Activated CD4-positive, alpha-beta T cell treated with anti-CD3 and anti-CD28 coated beads, Interleukin-2, amount 10 ng/mL, durations not matched to agents 24 days and 14 days (primary cell): ENCODE data around the gene SYNPR. TPM values are rescaled to one million over a fixed set of nuclear protein-coding genes. Genes with fewer than 3 reads are reported as not detected.
"Not testable (repeated sequence)": the region's sequence is repeated elsewhere in the genome, so short reads cannot be mapped to it uniquely, and the experiment has no call there.

Source experiments
- DNase-seq: peaks from one replicate; pipeline ENCODE4 v3.0.0; 2022
- H3K27ac Mint-ChIP-seq: one replicate; pipeline ENCODE4 v1.8.0; 2022; ENCODE audit warnings: mild to moderate bottlenecking, mixed read lengths
- H3K27me3 Mint-ChIP-seq: one replicate; pipeline ENCODE4 v1.8.0; 2022; ENCODE audit warnings: mixed read lengths
- H3K36me3 Mint-ChIP-seq: one replicate; pipeline ENCODE4 v1.8.0; 2022; ENCODE audit warnings: low read depth, mild to moderate bottlenecking, mixed read lengths
- H3K4me1 Mint-ChIP-seq: one replicate; pipeline ENCODE4 v1.8.0; 2021; ENCODE audit warnings: mixed read lengths
- H3K4me3 Mint-ChIP-seq: one replicate; pipeline ENCODE4 v1.8.0; 2022; ENCODE audit warnings: mild to moderate bottlenecking, moderate library complexity, mixed read lengths
- H3K9me3 Mint-ChIP-seq: one replicate; pipeline ENCODE4 v1.8.0; 2021; ENCODE audit warnings: mixed read lengths
- intact Hi-C: fragments of 100-400 bp; cut with micrococcal nuclease; formaldehyde crosslinking; loops from one replicate; pipeline ENCODE4 v1.15.1; 2023
- total RNA-seq: library from RNA; stranded (reverse); gene quantifications from 2 replicates; pipeline ENCODE4 v1.2.3, GENCODE V29; 2022

Gene SYNPR
- total RNA-seq, 1 donor from 2014 or later = not detected

GRCh38 chr3:63631670-63632069, 353.6 kb downstream of the SYNPR start:
- Mint-ChIP-seq H3K9me3 (no peaks in the 10 kb centered on the region), H3K4me1 (no peaks in the 10 kb centered on the region), H3K36me3 (no peaks in the 10 kb centered on the region), H3K4me3 (no peak overlapping the region), H3K27ac (no peak overlapping the region), H3K27me3 (no peaks in the 10 kb centered on the region)
- intact Hi-C loops = no loop called here
- DNase-seq = no peak

- Mint-ChIP-seq H3K4me3 (no peak overlapping the region), H3K27ac (no peak overlapping the region), H3K4me1 (no peaks in the 10 kb centered on the region), H3K36me3 (no peaks in the 10 kb centered on the region), H3K9me3 (no peaks in the 10 kb centered on the region), H3K27me3 (no peaks in the 10 kb centered on the region)
- no peak for DNase-seq
- intact Hi-C loops = no loop called here
These were observed 357.1 kb downstream of the SYNPR start for GRCh38 chr3:63635186-63635585.

GRCh38 chr3:63639806-63640205, 361.7 kb downstream of the SYNPR start:
- H3K4me3 Mint-ChIP-seq = no peak overlapping the region
- intact Hi-C loops = no loop called here

GRCh38 chr3:63642488-63642887, 364.4 kb downstream of the SYNPR start:
- H3K9me3 Mint-ChIP-seq = no peaks in the 10 kb centered on the region
- no peaks in the 10 kb centered on the region for H3K27me3 Mint-ChIP-seq
- no peak overlapping the region for H3K4me3 Mint-ChIP-seq
- no peak overlapping the region for H3K27ac Mint-ChIP-seq
- H3K4me1 Mint-ChIP-seq = no peaks in the 10 kb centered on the region
- DNase-seq = no peak
- no peaks in the 10 kb centered on the region for H3K36me3 Mint-ChIP-seq
- intact Hi-C loops = no loop called here

More at GRCh38 chr3:63639806-63640205, 361.7 kb downstream of the SYNPR start:
- no peak for DNase-seq
- Mint-ChIP-seq H3K27me3 (no peaks in the 10 kb centered on the region), H3K36me3 (no peaks in the 10 kb centered on the region), H3K27ac (no peak overlapping the region), H3K9me3 (no peaks in the 10 kb centered on the region), H3K4me1 (no peaks in the 10 kb centered on the region)

GRCh38 chr3:63644212-63644797, 366.2 kb downstream of the SYNPR start:
- Mint-ChIP-seq H3K27ac (no peak overlapping the region), H3K36me3 (no peaks in the 10 kb centered on the region), H3K4me3 (no peak overlapping the region), H3K9me3 (no peaks in the 10 kb centered on the region), H3K27me3 (no peaks in the 10 kb centered on the region), H3K4me1 (no peaks in the 10 kb centered on the region)
- no peak for DNase-seq
- intact Hi-C loops = no loop called here

GRCh38 chr3:63644928-63645781, 367.0 kb downstream of the SYNPR start:
- H3K4me3 Mint-ChIP-seq, H3K4me1 Mint-ChIP-seq, DNase-seq, H3K27ac Mint-ChIP-seq, H3K9me3 Mint-ChIP-seq, intact Hi-C loops, H3K27me3 Mint-ChIP-seq, H3K36me3 Mint-ChIP-seq: not testable (repeated sequence)

GRCh38 chr3:63652066-63652725, 374.1 kb downstream of the SYNPR start, which contains the start of gene SNTN:
TSS of gene SNTN (plus strand) at chr3:63652675. CDS start at chr3:63652688, 13 bp downstream.
- H3K9me3 Mint-ChIP-seq = no peaks in the 10 kb centered on the region
- H3K27me3 Mint-ChIP-seq = no peaks in the 10 kb centered on the region
- no peaks in the 10 kb centered on the region for H3K36me3 Mint-ChIP-seq
- intact Hi-C loops = no loop called here
- H3K27ac Mint-ChIP-seq = no peak within 1 kb of the TSS
- no peak within 1 kb of the TSS for H3K4me3 Mint-ChIP-seq
- H3K4me1 Mint-ChIP-seq = no peaks in the 10 kb centered on the region
- DNase-seq = no peak

GRCh38 chr3:63654211-63654610, 376.1 kb downstream of the SYNPR start:
- no peak overlapping the region for H3K27ac Mint-ChIP-seq
- no peak overlapping the region for H3K4me3 Mint-ChIP-seq
- no peaks in the 10 kb centered on the region for H3K4me1 Mint-ChIP-seq
- H3K36me3 Mint-ChIP-seq = no peaks in the 10 kb centered on the region
- H3K27me3 Mint-ChIP-seq = no peaks in the 10 kb centered on the region
- no peak for DNase-seq
- no peaks in the 10 kb centered on the region for H3K9me3 Mint-ChIP-seq
- intact Hi-C loops = no loop called here

- no peak overlapping the region for H3K4me3 Mint-ChIP-seq
- no peaks in the 10 kb centered on the region for H3K9me3 Mint-ChIP-seq
- no peaks in the 10 kb centered on the region for H3K36me3 Mint-ChIP-seq
- no peaks in the 10 kb centered on the region for H3K4me1 Mint-ChIP-seq
- intact Hi-C loops = no loop called here
- DNase-seq = no peak
- H3K27me3 Mint-ChIP-seq = no peaks in the 10 kb centered on the region
- H3K27ac Mint-ChIP-seq = no peak overlapping the region
These were observed 376.8 kb downstream of the SYNPR start for GRCh38 chr3:63654931-63655330.

- intact Hi-C loops = no loop called here
These were observed 377.4 kb downstream of the SYNPR start for GRCh38 chr3:63655519-63655918.

GRCh38 chr3:63656786-63657185, 378.7 kb downstream of the SYNPR start:
- Mint-ChIP-seq H3K36me3 (no peaks in the 10 kb centered on the region), H3K4me3 (no peak overlapping the region), H3K27me3 (no peaks in the 10 kb centered on the region), H3K4me1 (no peaks in the 10 kb centered on the region), H3K27ac (no peak overlapping the region), H3K9me3 (no peaks in the 10 kb centered on the region)
- DNase-seq = no peak
- intact Hi-C loops = no loop called here

More at GRCh38 chr3:63655519-63655918, 377.4 kb downstream of the SYNPR start:
- no peaks in the 10 kb centered on the region for H3K27me3 Mint-ChIP-seq
- H3K4me3 Mint-ChIP-seq = no peak overlapping the region
- no peaks in the 10 kb centered on the region for H3K36me3 Mint-ChIP-seq
- no peak overlapping the region for H3K27ac Mint-ChIP-seq
- H3K9me3 Mint-ChIP-seq = no peaks in the 10 kb centered on the region
- H3K4me1 Mint-ChIP-seq = no peaks in the 10 kb centered on the region
- no peak for DNase-seq

GRCh38 chr3:63661242-63661641, 383.1 kb downstream of the SYNPR start:
- intact Hi-C loops = no loop called here
- H3K36me3 Mint-ChIP-seq = no peaks in the 10 kb centered on the region
- DNase-seq = no peak
- H3K4me1 Mint-ChIP-seq = no peaks in the 10 kb centered on the region
- no peak overlapping the region for H3K27ac Mint-ChIP-seq
- no peaks in the 10 kb centered on the region for H3K27me3 Mint-ChIP-seq
- no peaks in the 10 kb centered on the region for H3K9me3 Mint-ChIP-seq
- no peak overlapping the region for H3K4me3 Mint-ChIP-seq

- Mint-ChIP-seq H3K27ac (no peak overlapping the region), H3K27me3 (no peaks in the 10 kb centered on the region), H3K4me1 (no peaks in the 10 kb centered on the region), H3K9me3 (no peaks in the 10 kb centered on the region), H3K4me3 (no peak overlapping the region), H3K36me3 (no peaks in the 10 kb centered on the region)
- DNase-seq = no peak
- intact Hi-C loops = no loop called here
These were observed 383.9 kb downstream of the SYNPR start for GRCh38 chr3:63662011-63662410.

GRCh38 chr3:63662500-63662899, 384.4 kb downstream of the SYNPR start:
- no peak overlapping the region for H3K27ac Mint-ChIP-seq
- H3K4me1 Mint-ChIP-seq = no peaks in the 10 kb centered on the region
- no peak for DNase-seq
- intact Hi-C loops = no loop called here
- H3K9me3 Mint-ChIP-seq = no peaks in the 10 kb centered on the region
- H3K27me3 Mint-ChIP-seq = no peaks in the 10 kb centered on the region
- no peak overlapping the region for H3K4me3 Mint-ChIP-seq
- no peaks in the 10 kb centered on the region for H3K36me3 Mint-ChIP-seq
